CD4-positive, alpha-beta T cell (primary cell): ENCODE data around the gene RPL7L1. TPM values are rescaled to one million over a fixed set of nuclear protein-coding genes. Genes with fewer than 3 reads are reported as not detected.
A peak's percentile ranks its signal among the peaks of the same experiment; 100 is the strongest.

Experiments
- ATAC-seq: fragments of 200-7000 bp; cut with Tn5 transposase; one replicate; pipeline ENCODE4 v1.10.0; 2022; ENCODE audit warnings: mild to moderate bottlenecking; ENCODE audit not compliant: poor library complexity
- CTCF ChIA-PET: fragments of 350-600 bp; sonication (Branson Sonifier 250); formaldehyde crosslinking; loops from one replicate; lab custom pipeline; 2021; ENCODE audit warnings: antibody characterized with exemption, inconsistent platforms; lab: Charles Lee
- POLR2A ChIA-PET: fragments of 350-600 bp; sonication (Branson Sonifier 250); formaldehyde crosslinking; loops from one replicate; lab custom pipeline; 2021; ENCODE audit warnings: antibody characterized with exemption, inconsistent platforms; lab: Charles Lee
- DNase-seq, 14 experiments: peaks; one replicate each; pipeline ENCODE4 v3.0.0-alpha.2; 2013 to 2020; ENCODE audit warnings: mixed read lengths in 2 of 14
- H3K27ac ChIP-seq, 2 donors: one replicate each; pipeline versions ENCODE4 v1.5.1 to v1.7.0; 2013; ENCODE audit warnings: low read length in 2 of 2, low read depth in 1 of 2, mild to moderate bottlenecking in 1 of 2
- H3K27me3 ChIP-seq, 2 experiments: 1 replicate in 1 of 2; 2 replicates in 1 of 2; pipeline versions ENCODE4 v1.6.1 to v1.7.0; 2013; ENCODE audit warnings: low read length in 2 of 2, control low read depth in 1 of 2, mild to moderate bottlenecking in 1 of 2, moderate library complexity in 1 of 2; ENCODE audit not compliant: insufficient read depth in 2 of 2, control insufficient read depth in 1 of 2
- H3K36me3 ChIP-seq: one replicate; pipeline ENCODE4 v1.6.1; 2013; ENCODE audit warnings: low read length, control low read depth; ENCODE audit not compliant: insufficient read depth
- H3K4me1 ChIP-seq: one replicate; pipeline ENCODE4 v1.6.1; 2013; ENCODE audit warnings: low read length, control low read depth; ENCODE audit not compliant: insufficient read depth
- H3K4me3 ChIP-seq: one replicate; pipeline ENCODE4 v1.5.1; 2013; ENCODE audit warnings: mild to moderate bottlenecking, low read length, moderate library complexity
- H3K9me3 ChIP-seq, 2 experiments: 1 replicate in 1 of 2; 2 replicates in 1 of 2; pipeline versions ENCODE4 v1.6.1 to v1.7.0; 2013; ENCODE audit warnings: low read length in 2 of 2, mild to moderate bottlenecking in 2 of 2, control low read depth in 1 of 2, moderate library complexity in 1 of 2; ENCODE audit not compliant: control insufficient read depth in 1 of 2, insufficient read depth in 1 of 2
- H3K27ac Mint-ChIP-seq: one replicate; pipeline ENCODE4 v1.8.0; 2020; ENCODE audit warnings: mixed read lengths
- H3K27me3 Mint-ChIP-seq: one replicate; pipeline ENCODE4 v1.8.0; 2021; ENCODE audit warnings: mixed read lengths
- H3K36me3 Mint-ChIP-seq: one replicate; pipeline ENCODE4 v1.8.0; 2021; ENCODE audit warnings: low read depth, mixed read lengths
- H3K4me1 Mint-ChIP-seq: one replicate; pipeline ENCODE4 v1.8.0; 2021; ENCODE audit warnings: low read depth, mixed read lengths
- H3K4me3 Mint-ChIP-seq: one replicate; pipeline ENCODE4 v1.8.0; 2020; ENCODE audit warnings: mild to moderate bottlenecking, mixed read lengths
- H3K9me3 Mint-ChIP-seq: one replicate; pipeline ENCODE4 v1.8.0; 2020; ENCODE audit warnings: mixed read lengths
- CTCF ChIP-seq: fragments of 200-600 bp; IDR thresholded peaks from one replicate; pipeline ENCODE4 v1.8.0; 2022; ENCODE audit warnings: antibody characterized with exemption, mild to moderate bottlenecking
- intact Hi-C, 2 experiments: fragments of 100-400 bp; cut with DNase I in 1 of 2; cut with micrococcal nuclease in 1 of 2; formaldehyde crosslinking; loops; one replicate each; pipeline versions ENCODE4 v1.15.1 to v1.9.0; 2023 to 2025; cut with DNase I, micrococcal nuclease
- total RNA-seq, 174 experiments: library from RNA in 2 of 174; stranded (reverse) in 2 of 174; gene quantifications; one replicate each; pipeline ENCODE4 v1.2.3 and lab custom pipeline; 2021 to 2026

RPL7L1 gene
- total RNA-seq, 2 experiments from 2014 or later: 76.1 TPM

DNA sequence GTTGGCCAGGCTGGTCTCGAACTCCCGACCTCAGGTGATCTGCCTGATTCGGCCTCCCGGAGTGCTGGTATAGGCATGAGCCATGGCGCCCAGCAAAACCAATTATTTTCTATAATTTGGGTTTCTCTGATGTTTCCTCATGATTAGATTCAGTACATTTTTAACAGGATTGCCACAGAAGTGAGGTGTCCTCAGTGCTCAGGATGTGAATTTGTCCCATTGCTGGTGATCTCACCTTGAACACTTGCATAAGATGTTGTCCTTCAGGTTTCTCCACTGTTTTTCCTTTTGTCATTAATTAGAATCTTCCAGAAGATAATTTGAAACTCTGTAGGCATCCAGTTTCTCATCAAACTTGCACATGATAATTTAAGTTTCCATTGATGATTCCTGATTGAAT is 45.4 kb upstream of the RPL7L1 start:
- no peak overlapping the region for H3K27ac ChIP-seq
- Mint-ChIP-seq H3K4me3 (no peak overlapping the region), H3K4me1 (peaks cover 18% of the 10 kb centered on the region), H3K27me3 (no peaks in the 10 kb centered on the region), H3K27ac (peak overlapping the region; percentile 7), H3K9me3 (no peaks in the 10 kb centered on the region), H3K36me3 (peaks cover 56% of the 10 kb centered on the region)
- H3K4me3 ChIP-seq: no peak overlapping the region
- no peak for TF ChIP-seq CTCF
- H3K36me3 ChIP-seq: peaks cover 48% of the 10 kb centered on the region
- no peaks in the 10 kb centered on the region for H3K27me3 ChIP-seq
- POLR2A ChIA-PET: no interaction called here
- no peak for DNase-seq
- CTCF ChIA-PET: no interaction called here
- no peak for ATAC-seq
- no peaks in the 10 kb centered on the region for H3K9me3 ChIP-seq
- H3K4me1 ChIP-seq: no peaks in the 10 kb centered on the region
- intact Hi-C loops: no loop called here

- Mint-ChIP-seq H3K4me3 (no peak overlapping the region), H3K27me3 (no peaks in the 10 kb centered on the region), H3K27ac (peak overlapping the region; percentile 16), H3K36me3 (peaks cover 42% of the 10 kb centered on the region), H3K9me3 (no peaks in the 10 kb centered on the region), H3K4me1 (peaks cover 14% of the 10 kb centered on the region)
- H3K27ac ChIP-seq: no peak overlapping the region
- no peak for TF ChIP-seq CTCF
- ATAC-seq (no peak), DNase-seq (no peak)
- H3K9me3 ChIP-seq: no peaks in the 10 kb centered on the region
- peaks cover 17% of the 10 kb centered on the region for H3K36me3 ChIP-seq
- intact Hi-C loops: no loop called here
- CTCF ChIA-PET: interaction anchor here (0.6 kb wide), 1 partner anchor 30 kb away, joined by 3 read pairs; no protein-coding TSS in a partner anchor
- no peaks in the 10 kb centered on the region for H3K4me1 ChIP-seq
- H3K27me3 ChIP-seq: no peaks in the 10 kb centered on the region
- no peak overlapping the region for H3K4me3 ChIP-seq
- POLR2A ChIA-PET: interaction anchor here (1.0 to 1.3 kb wide), 3 partner anchors 37 to 95 kb away, joined by 3 to 6 read pairs (median 5); partner anchors contain the start of gene RPL7L1
Measured at GRCh38 chr6:42841844-42842584, 37.4 kb upstream of the RPL7L1 start.

DNA sequence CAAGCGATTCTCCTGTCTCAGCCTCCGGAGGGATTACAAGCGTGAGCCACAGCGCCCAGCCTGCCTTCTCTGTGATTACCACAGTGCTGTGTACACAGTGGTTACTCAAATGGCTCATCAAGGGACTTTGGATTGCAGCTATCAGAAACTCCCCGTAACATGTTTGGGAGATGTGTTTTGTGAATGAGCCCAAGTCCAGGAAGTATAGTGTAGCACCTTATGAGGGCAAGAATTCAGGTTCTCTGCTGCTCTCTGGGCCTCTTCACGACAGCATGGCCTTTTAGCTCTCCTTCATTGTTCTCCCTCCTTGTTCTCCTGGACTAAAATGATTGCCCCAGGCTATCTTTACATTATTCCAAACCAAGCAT is 34.1 kb upstream of the RPL7L1 start:
- H3K4me3 ChIP-seq: no peak overlapping the region
- ChIA-PET POLR2A (interaction anchor here (0.7 to 2.5 kb wide), 2 partner anchors 62 to 167 kb away, joined by 3 to 9 read pairs; no protein-coding TSS in a partner anchor), CTCF (interaction anchor here (1.2 kb wide), 1 partner anchor 119 kb away, joined by 3 read pairs; no protein-coding TSS in a partner anchor)
- intact Hi-C loops: no loop called here
- no peak overlapping the region for H3K27ac Mint-ChIP-seq
- no peaks in the 10 kb centered on the region for H3K9me3 ChIP-seq
- ATAC-seq: no peak
- no peak for DNase-seq
- peaks cover 43% of the 10 kb centered on the region for H3K36me3 Mint-ChIP-seq
- H3K27me3 Mint-ChIP-seq: no peaks in the 10 kb centered on the region
- no peak for TF ChIP-seq CTCF
- peaks cover 15% of the 10 kb centered on the region for H3K4me1 Mint-ChIP-seq
- H3K27ac ChIP-seq: no peak overlapping the region
- peaks cover 16% of the 10 kb centered on the region for H3K36me3 ChIP-seq
- H3K4me3 Mint-ChIP-seq: no peak overlapping the region
- H3K27me3 ChIP-seq: no peaks in the 10 kb centered on the region
- no peaks in the 10 kb centered on the region for H3K4me1 ChIP-seq
- no peaks in the 10 kb centered on the region for H3K9me3 Mint-ChIP-seq
